ENCODE results near the gene GCN1. TPM values are rescaled to one million over a fixed set of nuclear protein-coding genes. Genes with fewer than 3 reads are reported as not detected.

The GCN1 gene
- total and polyA plus RNA-seq, 10 of the 15 experiments (the other 5 are each of a cell fraction or from before 2014, with no cell fraction given): 10.8 to 150 (median 58.3) TPM

DNA sequence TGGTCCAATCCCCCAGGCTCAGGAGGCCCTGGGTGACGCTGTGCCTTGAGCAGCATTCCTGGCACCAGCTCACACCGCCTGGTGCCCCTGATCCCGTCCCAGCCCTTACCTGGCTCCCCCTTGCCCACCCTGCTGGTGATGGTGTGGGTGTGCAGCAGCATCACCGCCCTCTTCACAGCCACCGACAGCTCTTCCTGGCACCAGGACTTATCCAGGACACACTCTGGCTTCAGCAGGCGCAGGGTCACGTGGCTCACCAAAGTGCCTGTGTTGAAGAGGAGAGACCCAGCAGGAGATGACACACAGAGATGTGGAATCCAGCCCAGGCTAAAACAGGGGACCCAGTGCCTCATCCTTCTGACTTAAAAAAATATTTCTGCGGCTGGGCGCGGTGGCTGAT, 36.2 kb downstream of the GCN1 start:
- ChIA-PET POLR2A (no interaction called here), SMC1A (ENCODE audit: uncharacterized antibody, unreplicated experiment) (interaction anchor here (1.6 kb wide), 2 partner anchors 26 to 40 kb away, joined by 4 to 5 read pairs; no protein-coding TSS in a partner anchor), CTCF (no interaction called here), RAD21 (ENCODE audit: unreplicated experiment) (no interaction called here)
- no peak overlapping the region for H3K4me3 ChIP-seq
- intact Hi-C loops (cut with micrococcal nuclease; ENCODE audit: unreplicated experiment): no loop called here
- no peak for ATAC-seq
- peaks cover 4% of the 10 kb centered on the region for H3K4me1 ChIP-seq (ENCODE audit: control insufficient read depth, insufficient read depth, low read length)
- 96% methylated on average over 10 of the region's 10 CpGs for WGBS (ENCODE audit: insufficient coverage, insufficient replicate concordance, low lambda C conversion rate, missing lambda C conversion rate)
- no peak overlapping the region for H3K9ac ChIP-seq (ENCODE audit: control insufficient read depth, insufficient read depth, low read length)
- no peak for DNase-seq (ENCODE audit: low read depth, low spot score)
- no peaks in the 10 kb centered on the region for H3K9me3 ChIP-seq (replicated peaks; ENCODE audit: control insufficient read depth, insufficient read depth, low read length)
- no peaks in the 10 kb centered on the region for H3K27me3 ChIP-seq (replicated peaks in 1 of 2; ENCODE audit: control insufficient read depth in 2 of 2, insufficient read depth in 2 of 2, low read length in 1 of 2)
- no peaks in the 10 kb centered on the region for H3K79me2 ChIP-seq (ENCODE audit: control insufficient read depth, insufficient read depth, low read length)
- H3K27ac ChIP-seq (ENCODE audit: control insufficient read depth, insufficient read depth): no peak overlapping the region
- no TSS peak for BruUV-seq (replicated peaks)
- no peak overlapping the region for H2AFZ ChIP-seq (ENCODE audit: control insufficient read depth, low read depth, low read length)
- H3K4me2 ChIP-seq (ENCODE audit: control insufficient read depth, insufficient read depth): no peak overlapping the region
- FAIRE-seq: no peak
- H3K36me3 ChIP-seq (ENCODE audit: control insufficient read depth in 2 of 2, insufficient read depth in 2 of 2, low read length in 1 of 2): peaks cover 46 to 72% of the 10 kb centered on the region in 2 experiments
- no peaks in the 10 kb centered on the region for H4K20me1 ChIP-seq (ENCODE audit: control insufficient read depth, insufficient read depth)
- in situ Hi-C loops (cut with MboI): no loop called here
- TF ChIP-seq, protein P1, sequence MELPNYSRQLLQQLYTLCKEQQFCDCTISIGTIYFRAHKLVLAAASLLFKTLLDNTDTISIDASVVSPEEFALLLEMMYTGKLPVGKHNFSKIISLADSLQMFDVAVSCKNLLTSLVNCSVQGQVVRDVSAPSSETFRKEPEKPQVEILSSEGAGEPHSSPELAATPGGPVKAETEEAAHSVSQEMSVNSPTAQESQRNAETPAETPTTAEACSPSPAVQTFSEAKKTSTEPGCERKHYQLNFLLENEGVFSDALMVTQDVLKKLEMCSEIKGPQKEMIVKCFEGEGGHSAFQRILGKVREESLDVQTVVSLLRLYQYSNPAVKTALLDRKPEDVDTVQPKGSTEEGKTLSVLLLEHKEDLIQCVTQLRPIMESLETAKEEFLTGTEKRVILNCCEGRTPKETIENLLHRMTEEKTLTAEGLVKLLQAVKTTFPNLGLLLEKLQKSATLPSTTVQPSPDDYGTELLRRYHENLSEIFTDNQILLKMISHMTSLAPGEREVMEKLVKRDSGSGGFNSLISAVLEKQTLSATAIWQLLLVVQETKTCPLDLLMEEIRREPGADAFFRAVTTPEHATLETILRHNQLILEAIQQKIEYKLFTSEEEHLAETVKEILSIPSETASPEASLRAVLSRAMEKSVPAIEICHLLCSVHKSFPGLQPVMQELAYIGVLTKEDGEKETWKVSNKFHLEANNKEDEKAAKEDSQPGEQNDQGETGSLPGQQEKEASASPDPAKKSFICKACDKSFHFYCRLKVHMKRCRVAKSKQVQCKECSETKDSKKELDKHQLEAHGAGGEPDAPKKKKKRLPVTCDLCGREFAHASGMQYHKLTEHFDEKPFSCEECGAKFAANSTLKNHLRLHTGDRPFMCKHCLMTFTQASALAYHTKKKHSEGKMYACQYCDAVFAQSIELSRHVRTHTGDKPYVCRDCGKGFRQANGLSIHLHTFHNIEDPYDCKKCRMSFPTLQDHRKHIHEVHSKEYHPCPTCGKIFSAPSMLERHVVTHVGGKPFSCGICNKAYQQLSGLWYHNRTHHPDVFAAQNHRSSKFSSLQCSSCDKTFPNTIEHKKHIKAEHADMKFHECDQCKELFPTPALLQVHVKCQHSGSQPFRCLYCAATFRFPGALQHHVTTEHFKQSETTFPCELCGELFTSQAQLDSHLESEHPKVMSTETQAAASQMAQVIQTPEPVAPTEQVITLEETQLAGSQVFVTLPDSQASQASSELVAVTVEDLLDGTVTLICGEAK (IDR thresholded peaks at IDR 0.05; ENCODE audit: borderline replicate concordance): no peak
- TF ChIP-seq, protein P2, sequence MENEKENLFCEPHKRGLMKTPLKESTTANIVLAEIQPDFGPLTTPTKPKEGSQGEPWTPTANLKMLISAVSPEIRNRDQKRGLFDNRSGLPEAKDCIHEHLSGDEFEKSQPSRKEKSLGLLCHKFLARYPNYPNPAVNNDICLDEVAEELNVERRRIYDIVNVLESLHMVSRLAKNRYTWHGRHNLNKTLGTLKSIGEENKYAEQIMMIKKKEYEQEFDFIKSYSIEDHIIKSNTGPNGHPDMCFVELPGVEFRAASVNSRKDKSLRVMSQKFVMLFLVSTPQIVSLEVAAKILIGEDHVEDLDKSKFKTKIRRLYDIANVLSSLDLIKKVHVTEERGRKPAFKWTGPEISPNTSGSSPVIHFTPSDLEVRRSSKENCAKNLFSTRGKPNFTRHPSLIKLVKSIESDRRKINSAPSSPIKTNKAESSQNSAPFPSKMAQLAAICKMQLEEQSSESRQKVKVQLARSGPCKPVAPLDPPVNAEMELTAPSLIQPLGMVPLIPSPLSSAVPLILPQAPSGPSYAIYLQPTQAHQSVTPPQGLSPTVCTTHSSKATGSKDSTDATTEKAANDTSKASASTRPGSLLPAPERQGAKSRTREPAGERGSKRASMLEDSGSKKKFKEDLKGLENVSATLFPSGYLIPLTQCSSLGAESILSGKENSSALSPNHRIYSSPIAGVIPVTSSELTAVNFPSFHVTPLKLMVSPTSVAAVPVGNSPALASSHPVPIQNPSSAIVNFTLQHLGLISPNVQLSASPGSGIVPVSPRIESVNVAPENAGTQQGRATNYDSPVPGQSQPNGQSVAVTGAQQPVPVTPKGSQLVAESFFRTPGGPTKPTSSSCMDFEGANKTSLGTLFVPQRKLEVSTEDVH (IDR thresholded peaks at IDR 0.05; ENCODE audit: low read depth, partially characterized antibody): no peak
- no peak for TF ChIP-seq STAT3 (IDR thresholded peaks at IDR 0.05; ENCODE audit: low read depth, low read length)
- TF ChIP-seq, protein P3, sequence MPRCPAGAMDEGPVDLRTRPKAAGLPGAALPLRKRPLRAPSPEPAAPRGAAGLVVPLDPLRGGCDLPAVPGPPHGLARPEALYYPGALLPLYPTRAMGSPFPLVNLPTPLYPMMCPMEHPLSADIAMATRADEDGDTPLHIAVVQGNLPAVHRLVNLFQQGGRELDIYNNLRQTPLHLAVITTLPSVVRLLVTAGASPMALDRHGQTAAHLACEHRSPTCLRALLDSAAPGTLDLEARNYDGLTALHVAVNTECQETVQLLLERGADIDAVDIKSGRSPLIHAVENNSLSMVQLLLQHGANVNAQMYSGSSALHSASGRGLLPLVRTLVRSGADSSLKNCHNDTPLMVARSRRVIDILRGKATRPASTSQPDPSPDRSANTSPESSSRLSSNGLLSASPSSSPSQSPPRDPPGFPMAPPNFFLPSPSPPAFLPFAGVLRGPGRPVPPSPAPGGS (IDR thresholded peaks at IDR 0.05; ENCODE audit: borderline replicate concordance, insufficient read depth, low read depth, low read length, poor library complexity, severe bottlenecking): no peak
- TF ChIP-seq, protein P4, sequence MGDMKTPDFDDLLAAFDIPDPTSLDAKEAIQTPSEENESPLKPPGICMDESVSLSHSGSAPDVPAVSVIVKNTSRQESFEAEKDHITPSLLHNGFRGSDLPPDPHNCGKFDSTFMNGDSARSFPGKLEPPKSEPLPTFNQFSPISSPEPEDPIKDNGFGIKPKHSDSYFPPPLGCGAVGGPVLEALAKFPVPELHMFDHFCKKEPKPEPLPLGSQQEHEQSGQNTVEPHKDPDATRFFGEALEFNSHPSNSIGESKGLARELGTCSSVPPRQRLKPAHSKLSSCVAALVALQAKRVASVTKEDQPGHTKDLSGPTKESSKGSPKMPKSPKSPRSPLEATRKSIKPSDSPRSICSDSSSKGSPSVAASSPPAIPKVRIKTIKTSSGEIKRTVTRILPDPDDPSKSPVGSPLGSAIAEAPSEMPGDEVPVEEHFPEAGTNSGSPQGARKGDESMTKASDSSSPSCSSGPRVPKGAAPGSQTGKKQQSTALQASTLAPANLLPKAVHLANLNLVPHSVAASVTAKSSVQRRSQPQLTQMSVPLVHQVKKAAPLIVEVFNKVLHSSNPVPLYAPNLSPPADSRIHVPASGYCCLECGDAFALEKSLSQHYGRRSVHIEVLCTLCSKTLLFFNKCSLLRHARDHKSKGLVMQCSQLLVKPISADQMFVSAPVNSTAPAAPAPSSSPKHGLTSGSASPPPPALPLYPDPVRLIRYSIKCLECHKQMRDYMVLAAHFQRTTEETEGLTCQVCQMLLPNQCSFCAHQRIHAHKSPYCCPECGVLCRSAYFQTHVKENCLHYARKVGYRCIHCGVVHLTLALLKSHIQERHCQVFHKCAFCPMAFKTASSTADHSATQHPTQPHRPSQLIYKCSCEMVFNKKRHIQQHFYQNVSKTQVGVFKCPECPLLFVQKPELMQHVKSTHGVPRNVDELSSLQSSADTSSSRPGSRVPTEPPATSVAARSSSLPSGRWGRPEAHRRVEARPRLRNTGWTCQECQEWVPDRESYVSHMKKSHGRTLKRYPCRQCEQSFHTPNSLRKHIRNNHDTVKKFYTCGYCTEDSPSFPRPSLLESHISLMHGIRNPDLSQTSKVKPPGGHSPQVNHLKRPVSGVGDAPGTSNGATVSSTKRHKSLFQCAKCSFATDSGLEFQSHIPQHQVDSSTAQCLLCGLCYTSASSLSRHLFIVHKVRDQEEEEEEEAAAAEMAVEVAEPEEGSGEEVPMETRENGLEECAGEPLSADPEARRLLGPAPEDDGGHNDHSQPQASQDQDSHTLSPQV (IDR thresholded peaks at IDR 0.05): no peak
- TF ChIP-seq NFYA (IDR thresholded peaks at IDR 0.05; ENCODE audit: borderline replicate concordance, low read depth, low read length): no peak
- TF ChIP-seq EP300 (IDR thresholded peaks at IDR 0.05; ENCODE audit: borderline replicate concordance in 1 of 2, control insufficient read depth in 1 of 2, low read depth in 2 of 2, low read length in 2 of 2): no peak
- no peak for TF ChIP-seq BCL11A (IDR thresholded peaks at IDR 0.05; ENCODE audit: low read depth, low read length)
